Measurements from ENCODE around the gene HYLS1.

The HYLS1 gene

GRCh38 chr11:125949271-125950177, 62.1 kb downstream of the HYLS1 start:
- no peak overlapping the region for H3K9ac ChIP-seq (ENCODE audit: low read length)
- H3K4me2 ChIP-seq (ENCODE audit: low read depth, low read length), result no peak overlapping the region
- H3K4me3 ChIP-seq (ENCODE audit: low read length), result no peak overlapping the region
- H3K36me3 ChIP-seq (replicated peaks; ENCODE audit: insufficient read depth, low read length), result no peaks in the 10 kb centered on the region
- no peaks in the 10 kb centered on the region for H3K79me2 ChIP-seq (ENCODE audit: low read length)
- no peaks in the 10 kb centered on the region for H3K9me3 ChIP-seq (replicated peaks; ENCODE audit: insufficient read depth, low read length)
- no peaks in the 10 kb centered on the region for H3K9me2 ChIP-seq (replicated peaks; ENCODE audit: insufficient read depth, low read length)
- no peak overlapping the region for H2AFZ ChIP-seq (ENCODE audit: low read length)
- no peak for TF ChIP-seq EZH2phosphoT487 (IDR thresholded peaks at IDR 0.05; ENCODE audit: low read length)
- TF ChIP-seq, protein P1, sequence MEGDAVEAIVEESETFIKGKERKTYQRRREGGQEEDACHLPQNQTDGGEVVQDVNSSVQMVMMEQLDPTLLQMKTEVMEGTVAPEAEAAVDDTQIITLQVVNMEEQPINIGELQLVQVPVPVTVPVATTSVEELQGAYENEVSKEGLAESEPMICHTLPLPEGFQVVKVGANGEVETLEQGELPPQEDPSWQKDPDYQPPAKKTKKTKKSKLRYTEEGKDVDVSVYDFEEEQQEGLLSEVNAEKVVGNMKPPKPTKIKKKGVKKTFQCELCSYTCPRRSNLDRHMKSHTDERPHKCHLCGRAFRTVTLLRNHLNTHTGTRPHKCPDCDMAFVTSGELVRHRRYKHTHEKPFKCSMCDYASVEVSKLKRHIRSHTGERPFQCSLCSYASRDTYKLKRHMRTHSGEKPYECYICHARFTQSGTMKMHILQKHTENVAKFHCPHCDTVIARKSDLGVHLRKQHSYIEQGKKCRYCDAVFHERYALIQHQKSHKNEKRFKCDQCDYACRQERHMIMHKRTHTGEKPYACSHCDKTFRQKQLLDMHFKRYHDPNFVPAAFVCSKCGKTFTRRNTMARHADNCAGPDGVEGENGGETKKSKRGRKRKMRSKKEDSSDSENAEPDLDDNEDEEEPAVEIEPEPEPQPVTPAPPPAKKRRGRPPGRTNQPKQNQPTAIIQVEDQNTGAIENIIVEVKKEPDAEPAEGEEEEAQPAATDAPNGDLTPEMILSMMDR (IDR thresholded peaks at IDR 0.05; ENCODE audit: low read length), result no peak
- no peak for TF ChIP-seq EZH2 (optimal IDR thresholded peaks at IDR 0.05; ENCODE audit: low read depth, low read length)
- no peaks in the 10 kb centered on the region for H3K27me3 ChIP-seq (replicated peaks; ENCODE audit: insufficient read depth, low read length)
- no peak for DNase-seq
- no peak overlapping the region for H3K27ac ChIP-seq (ENCODE audit: low read length)
- H4K20me1 ChIP-seq (ENCODE audit: insufficient read depth, low read length), result no peaks in the 10 kb centered on the region
- H3F3A ChIP-seq (ENCODE audit: insufficient read depth, low read length), result no peaks in the 10 kb centered on the region
- no peaks in the 10 kb centered on the region for H3K4me1 ChIP-seq (ENCODE audit: low read length)

GRCh38 chr11:125950178-125950490, 62.7 kb downstream of the HYLS1 start:
- no peaks in the 10 kb centered on the region for H3K79me2 ChIP-seq (ENCODE audit: low read length)

More at GRCh38 chr11:125950178-125950490, 62.7 kb downstream of the HYLS1 start:
- no peaks in the 10 kb centered on the region for H3K9me3 ChIP-seq (replicated peaks; ENCODE audit: insufficient read depth, low read length)
- no peak overlapping the region for H3K4me2 ChIP-seq (ENCODE audit: low read depth, low read length)
- H2AFZ ChIP-seq (ENCODE audit: low read length), result no peak overlapping the region
- H3K27ac ChIP-seq (ENCODE audit: low read length), result no peak overlapping the region
- H3K27me3 ChIP-seq (replicated peaks; ENCODE audit: insufficient read depth, low read length), result no peaks in the 10 kb centered on the region
- H4K20me1 ChIP-seq (ENCODE audit: insufficient read depth, low read length), result no peaks in the 10 kb centered on the region
- H3K9ac ChIP-seq (ENCODE audit: low read length), result no peak overlapping the region
- H3K9me2 ChIP-seq (replicated peaks; ENCODE audit: insufficient read depth, low read length), result no peaks in the 10 kb centered on the region
- no peaks in the 10 kb centered on the region for H3F3A ChIP-seq (ENCODE audit: insufficient read depth, low read length)
- no peak for TF ChIP-seq EZH2phosphoT487 (IDR thresholded peaks at IDR 0.05; ENCODE audit: low read length)
- TF ChIP-seq, protein P1 (IDR thresholded peaks at IDR 0.05; ENCODE audit: low read length), result no peak
- H3K4me3 ChIP-seq (ENCODE audit: low read length), result no peak overlapping the region
- no peaks in the 10 kb centered on the region for H3K36me3 ChIP-seq (replicated peaks; ENCODE audit: insufficient read depth, low read length)
- H3K4me1 ChIP-seq (ENCODE audit: low read length), result no peaks in the 10 kb centered on the region
- no peak for DNase-seq

Data from MM.1S (cell line).